Measurements from ENCODE around the gene OR51L1. TPM values are rescaled to one million over a fixed set of nuclear protein-coding genes. Genes with fewer than 3 reads are reported as not detected.

The OR51L1 gene
- total and polyA plus RNA-seq, 2 of the 4 experiments (the other 2 are of a cell fraction): not detected

DNA sequence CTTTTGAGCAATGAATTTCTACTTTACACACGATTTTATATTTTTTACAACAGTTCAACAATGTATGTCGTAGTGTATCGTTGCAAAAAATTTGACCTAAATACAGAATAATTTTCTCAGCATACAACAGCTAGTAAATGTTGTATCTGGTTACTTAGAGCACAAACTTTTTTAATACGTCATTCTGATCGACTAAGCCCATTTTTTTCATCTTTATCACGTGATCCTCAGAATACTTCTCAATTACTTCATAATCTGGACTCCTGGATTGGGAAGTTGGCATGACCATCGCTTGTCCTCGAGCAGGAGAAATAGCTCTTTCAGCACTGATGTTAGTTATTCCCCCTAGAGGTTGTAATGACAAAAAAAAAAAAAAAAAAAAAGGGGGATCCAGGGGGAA is 16.6 kb downstream of the OR51L1 start:
- H4K8ac ChIP-seq (ENCODE audit: low read depth in 2 of 2, low read length in 2 of 2): no peak overlapping the region
- TF ChIP-seq, protein P1, sequence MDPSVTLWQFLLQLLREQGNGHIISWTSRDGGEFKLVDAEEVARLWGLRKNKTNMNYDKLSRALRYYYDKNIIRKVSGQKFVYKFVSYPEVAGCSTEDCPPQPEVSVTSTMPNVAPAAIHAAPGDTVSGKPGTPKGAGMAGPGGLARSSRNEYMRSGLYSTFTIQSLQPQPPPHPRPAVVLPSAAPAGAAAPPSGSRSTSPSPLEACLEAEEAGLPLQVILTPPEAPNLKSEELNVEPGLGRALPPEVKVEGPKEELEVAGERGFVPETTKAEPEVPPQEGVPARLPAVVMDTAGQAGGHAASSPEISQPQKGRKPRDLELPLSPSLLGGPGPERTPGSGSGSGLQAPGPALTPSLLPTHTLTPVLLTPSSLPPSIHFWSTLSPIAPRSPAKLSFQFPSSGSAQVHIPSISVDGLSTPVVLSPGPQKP (IDR thresholded peaks at IDR 0.05; ENCODE audit: borderline replicate concordance, low read depth, low read length): no peak
- TF ChIP-seq SMC3 (IDR thresholded peaks at IDR 0.05; ENCODE audit: low read depth, low read length): no peak
- TF ChIP-seq BHLHE40 (IDR thresholded peaks at IDR 0.05; ENCODE audit: low read depth, low read length): no peak
- TF ChIP-seq CHD1 (IDR thresholded peaks at IDR 0.05; ENCODE audit: low read depth, low read length): no peak
- TF ChIP-seq, protein P2, sequence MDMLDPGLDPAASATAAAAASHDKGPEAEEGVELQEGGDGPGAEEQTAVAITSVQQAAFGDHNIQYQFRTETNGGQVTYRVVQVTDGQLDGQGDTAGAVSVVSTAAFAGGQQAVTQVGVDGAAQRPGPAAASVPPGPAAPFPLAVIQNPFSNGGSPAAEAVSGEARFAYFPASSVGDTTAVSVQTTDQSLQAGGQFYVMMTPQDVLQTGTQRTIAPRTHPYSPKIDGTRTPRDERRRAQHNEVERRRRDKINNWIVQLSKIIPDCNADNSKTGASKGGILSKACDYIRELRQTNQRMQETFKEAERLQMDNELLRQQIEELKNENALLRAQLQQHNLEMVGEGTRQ (IDR thresholded peaks at IDR 0.05; ENCODE audit: low read depth, low read length): no peak
- TF ChIP-seq MAFK (IDR thresholded peaks at IDR 0.05; ENCODE audit: low read depth, low read length): no peak
- no peak for TF ChIP-seq CEBPB (IDR thresholded peaks at IDR 0.05; ENCODE audit: low read depth, low read length)
- no peak for TF ChIP-seq RAD21 (IDR thresholded peaks at IDR 0.05; ENCODE audit: low read length)
- TF ChIP-seq MXI1 (IDR thresholded peaks at IDR 0.05; ENCODE audit: borderline replicate concordance, low read depth, low read length): no peak
- TF ChIP-seq POLR2A (IDR thresholded peaks at IDR 0.05; ENCODE audit: low read depth, low read length): no peak
- no peak for TF ChIP-seq RCOR1 (IDR thresholded peaks at IDR 0.05; ENCODE audit: insufficient replicate concordance, low read length)
- TF ChIP-seq, protein P3, sequence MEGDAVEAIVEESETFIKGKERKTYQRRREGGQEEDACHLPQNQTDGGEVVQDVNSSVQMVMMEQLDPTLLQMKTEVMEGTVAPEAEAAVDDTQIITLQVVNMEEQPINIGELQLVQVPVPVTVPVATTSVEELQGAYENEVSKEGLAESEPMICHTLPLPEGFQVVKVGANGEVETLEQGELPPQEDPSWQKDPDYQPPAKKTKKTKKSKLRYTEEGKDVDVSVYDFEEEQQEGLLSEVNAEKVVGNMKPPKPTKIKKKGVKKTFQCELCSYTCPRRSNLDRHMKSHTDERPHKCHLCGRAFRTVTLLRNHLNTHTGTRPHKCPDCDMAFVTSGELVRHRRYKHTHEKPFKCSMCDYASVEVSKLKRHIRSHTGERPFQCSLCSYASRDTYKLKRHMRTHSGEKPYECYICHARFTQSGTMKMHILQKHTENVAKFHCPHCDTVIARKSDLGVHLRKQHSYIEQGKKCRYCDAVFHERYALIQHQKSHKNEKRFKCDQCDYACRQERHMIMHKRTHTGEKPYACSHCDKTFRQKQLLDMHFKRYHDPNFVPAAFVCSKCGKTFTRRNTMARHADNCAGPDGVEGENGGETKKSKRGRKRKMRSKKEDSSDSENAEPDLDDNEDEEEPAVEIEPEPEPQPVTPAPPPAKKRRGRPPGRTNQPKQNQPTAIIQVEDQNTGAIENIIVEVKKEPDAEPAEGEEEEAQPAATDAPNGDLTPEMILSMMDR (conservative IDR thresholded peaks at IDR 0.05; ENCODE audit: low read depth, low read length): no peak
- no peak for TF ChIP-seq MAZ (IDR thresholded peaks at IDR 0.05; ENCODE audit: borderline replicate concordance, low read depth, low read length)
- TF ChIP-seq FOS (IDR thresholded peaks at IDR 0.05; ENCODE audit: low read depth, low read length): no peak

More for the DNA sequence above, 16.6 kb downstream of the OR51L1 start:
- Histone ChIP-seq H2BK5ac (ENCODE audit: low read depth, low read length, poor library complexity, severe bottlenecking) (no peak overlapping the region), H2AK9ac (replicated peaks; ENCODE audit: low read depth, low read length, poor library complexity) (no peak overlapping the region), H3K9me3 (ENCODE audit: control insufficient read depth, insufficient read depth, low read length) (no peaks in the 10 kb centered on the region), H2BK20ac (ENCODE audit: low read depth, low read length) (no peak overlapping the region), H3K18ac (ENCODE audit: low read depth, low read length) (no peak overlapping the region), H3K9me1 (ENCODE audit: insufficient read depth, low read length) (no peaks in the 10 kb centered on the region), H3K27me3 (ENCODE audit: control insufficient read depth, insufficient read depth, low read length) (no peaks in the 10 kb centered on the region), H3K4me3 (ENCODE audit: insufficient read depth, low read depth, low read length) (no peak overlapping the region), H3K56ac (ENCODE audit: extremely low read depth, insufficient read depth, low read length) (no peak overlapping the region), H2AK5ac (ENCODE audit: low read depth, low read length) (no peak overlapping the region), H3K14ac (replicated peaks; ENCODE audit: low read depth, low read length) (no peak overlapping the region), H2BK120ac (ENCODE audit: low read depth, low read length) (no peak overlapping the region), H2BK15ac (ENCODE audit: low read depth, low read length) (no peak overlapping the region), H4K20me1 (ENCODE audit: insufficient read depth, low read length) (no peaks in the 10 kb centered on the region), H4K5ac (ENCODE audit: low read depth, low read length) (no peak overlapping the region), H3K4me2 (ENCODE audit: low read depth, low read length) (no peak overlapping the region), H3K4ac (ENCODE audit: low read depth, low read length) (no peak overlapping the region), H4K91ac (ENCODE audit: insufficient read depth, low read depth, low read length) (no peak overlapping the region), H3K9ac (ENCODE audit: low read depth, low read length) (no peak overlapping the region), H3K27ac (ENCODE audit: insufficient read depth, low read length) (no peak overlapping the region), H3K36me3 (ENCODE audit: control insufficient read depth, insufficient read depth, low read length) (no peaks in the 10 kb centered on the region), H3K79me1 (ENCODE audit: low read depth in 1 of 2, low read length in 2 of 2) (no peaks in the 10 kb centered on the region), H3K4me1 (ENCODE audit: control insufficient read depth, insufficient read depth, low read length) (no peaks in the 10 kb centered on the region), H2AFZ (replicated peaks; ENCODE audit: low read length, poor library complexity) (no peak overlapping the region), H3K23ac (ENCODE audit: low read depth, low read length) (no peak overlapping the region)
- no TSS peak for BruUV-seq (replicated peaks)
- intact Hi-C loops (cut with micrococcal nuclease): no loop called here
- ATAC-seq (ENCODE audit: low read depth): no peak
- no CpG with 5 or more reads among the region's 8 CpGs for WGBS, 2 experiments (ENCODE audit: extremely low coverage in 2 of 2, insufficient read length in 1 of 2)
- POLR2A ChIA-PET (ENCODE audit: unreplicated experiment): no interaction called here
- in situ Hi-C loops (cut with MboI; ENCODE audit: low sequenced_read_pairs): no loop called here
- dilution Hi-C loops (cut with HindIII; ENCODE audit: low sequenced_read_pairs, unreplicated experiment): no loop called here
- CTCF ChIA-PET: interaction anchor here (0.5 kb wide), 1 partner anchor 20 kb away, joined by 6 read pairs; no protein-coding TSS in a partner anchor
- DNase-seq: no peak
